Skeletal muscle satellite cell (primary cell): ENCODE data around the gene SHC2.
"Not testable (repeated sequence)": the region's sequence is repeated elsewhere in the genome, so short reads cannot be mapped to it uniquely, and the experiment has no call there.

ENCODE experiments used
- H3K27me3 ChIP-seq: 2 replicates; pipeline ENCODE4 v1.7.0; 2013; ENCODE audit warnings: low read length; ENCODE audit not compliant: control insufficient read depth, insufficient read depth
- H3K36me3 ChIP-seq: 2 replicates; pipeline ENCODE4 v1.7.0; 2013; ENCODE audit warnings: mild to moderate bottlenecking, control low read depth, low read length; ENCODE audit not compliant: insufficient read depth
- H3K4me1 ChIP-seq: 2 replicates; pipeline ENCODE4 v1.7.0; 2013; ENCODE audit warnings: low read length; ENCODE audit not compliant: control insufficient read depth, insufficient read depth
- H3K4me2 ChIP-seq: 2 replicates; pipeline ENCODE4 v1.7.0; 2013; ENCODE audit warnings: mild to moderate bottlenecking, low read length
- H3K4me3 ChIP-seq: 2 replicates; pipeline ENCODE4 v1.7.0; 2013; ENCODE audit warnings: low read length
- H3K9ac ChIP-seq: 2 replicates; pipeline ENCODE4 v1.7.0; 2013; ENCODE audit warnings: mild to moderate bottlenecking, low read depth, low read length, moderate library complexity
- H3K9me3 ChIP-seq: replicated peaks from 2 replicates; pipeline ENCODE4 v1.7.0; 2013; ENCODE audit warnings: mild to moderate bottlenecking, control low read depth, low read length

Gene SHC2

GRCh38 chr19:488505-489417 is 27.9 kb upstream of the SHC2 start:
- Histone ChIP-seq H3K4me1 (peaks cover 18% of the 10 kb centered on the region), H3K27me3 (peaks cover 11% of the 10 kb centered on the region), H3K9me3 (no peaks in the 10 kb centered on the region), H3K36me3 (no peaks in the 10 kb centered on the region), H3K4me2 (peak overlapping the region; percentile 99), H3K9ac (peak overlapping the region; percentile 100), H3K4me3 (peak overlapping the region; percentile 93)

DNA sequence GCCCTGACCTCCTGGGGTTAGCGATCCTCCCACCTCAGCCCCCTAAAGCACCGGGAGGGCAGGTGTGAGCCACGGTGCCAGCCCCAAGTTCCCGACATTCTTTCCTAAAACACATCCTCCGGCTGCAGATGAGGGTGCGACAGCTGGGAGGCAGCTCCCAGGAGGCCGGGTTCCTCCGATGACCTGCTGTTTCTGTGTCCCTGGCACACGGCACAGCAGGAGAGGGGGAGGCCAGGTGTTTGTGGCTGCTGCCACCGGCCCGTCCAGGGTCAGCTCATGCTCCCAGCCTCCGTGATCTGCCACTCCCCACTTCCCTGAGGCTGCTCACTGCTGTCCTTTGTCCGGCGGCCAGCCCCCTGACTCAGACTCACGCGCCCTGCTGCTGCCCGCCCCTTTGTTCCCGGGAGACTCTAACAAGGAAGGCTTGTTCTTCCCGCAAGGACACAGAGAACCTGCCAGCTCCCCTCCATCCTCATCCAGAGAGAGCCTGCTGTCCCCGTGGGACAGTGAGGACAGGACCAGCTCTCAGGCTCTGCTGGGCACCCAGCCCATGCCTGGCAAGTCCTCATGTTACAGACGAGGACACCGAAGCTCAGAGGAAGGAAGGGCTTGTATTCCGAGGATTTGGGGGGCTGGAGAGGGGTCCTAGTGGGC is 24.9 kb upstream of the SHC2 start:
- Histone ChIP-seq H3K4me1 (peaks cover 18% of the 10 kb centered on the region), H3K4me2 (peak overlapping the region; percentile 60), H3K9ac (peak overlapping the region; percentile 50), H3K9me3 (no peaks in the 10 kb centered on the region), H3K27me3 (peaks cover 11% of the 10 kb centered on the region), H3K36me3 (no peaks in the 10 kb centered on the region), H3K4me3 (peak overlapping the region; percentile 55)

DNA sequence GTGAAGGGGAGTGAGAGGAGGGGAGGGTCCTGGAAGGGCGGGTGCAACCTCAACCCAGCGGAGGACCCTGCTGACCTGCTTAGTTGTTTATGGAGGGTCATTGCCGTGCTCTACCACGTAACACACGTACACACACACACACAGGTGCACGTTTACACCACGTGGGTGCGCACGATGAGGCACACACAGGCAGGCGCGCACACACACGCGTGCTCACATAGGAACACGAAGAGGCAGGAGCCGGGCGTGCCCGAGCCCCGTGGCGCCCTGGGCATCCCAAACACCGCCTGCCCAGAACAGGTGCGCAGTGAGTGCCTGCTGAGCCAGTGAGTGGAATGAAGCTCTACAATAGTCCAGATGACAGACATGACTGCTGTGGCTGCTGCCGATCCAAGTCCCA is 24.2 kb upstream of the SHC2 start:
- H3K4me1 ChIP-seq: peaks cover 18% of the 10 kb centered on the region
- H3K9me3 ChIP-seq: no peaks in the 10 kb centered on the region
- peak overlapping the region; percentile 60 for H3K4me2 ChIP-seq
- peak overlapping the region; percentile 55 for H3K4me3 ChIP-seq
- H3K27me3 ChIP-seq: peaks cover 11% of the 10 kb centered on the region
- H3K36me3 ChIP-seq: no peaks in the 10 kb centered on the region
- peak overlapping the region; percentile 50 for H3K9ac ChIP-seq

DNA sequence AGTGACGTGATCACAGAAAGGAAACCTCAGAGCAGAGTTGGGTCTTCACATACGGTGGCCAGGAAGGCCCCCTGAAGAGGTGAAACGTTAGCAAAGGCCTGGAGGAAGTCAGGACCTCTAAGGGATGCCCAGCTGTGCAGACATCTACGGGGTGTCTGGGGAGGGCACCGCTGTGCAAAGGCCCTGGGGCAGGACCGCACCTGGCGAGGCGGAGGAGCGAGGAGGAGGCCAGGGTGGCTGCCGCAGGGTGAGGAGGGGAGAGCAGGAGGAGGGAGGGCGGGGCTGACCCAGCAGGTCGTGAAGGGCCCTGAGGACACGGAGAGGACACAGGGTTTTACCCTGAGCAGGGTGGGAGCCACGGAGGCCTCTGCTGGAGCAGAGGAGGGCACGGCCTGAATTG is 23.7 kb upstream of the SHC2 start:
- Histone ChIP-seq H3K4me3 (no peak overlapping the region), H3K9ac (no peak overlapping the region), H3K36me3 (no peaks in the 10 kb centered on the region), H3K9me3 (no peaks in the 10 kb centered on the region), H3K4me2 (no peak overlapping the region), H3K4me1 (peaks cover 15% of the 10 kb centered on the region), H3K27me3 (peaks cover 11% of the 10 kb centered on the region)

- Histone ChIP-seq H3K36me3 (no peaks in the 10 kb centered on the region), H3K4me1 (peaks cover 14% of the 10 kb centered on the region), H3K4me2 (no peak overlapping the region), H3K9ac (no peak overlapping the region), H3K9me3 (no peaks in the 10 kb centered on the region), H3K4me3 (no peak overlapping the region), H3K27me3 (peaks cover 11% of the 10 kb centered on the region)
Measured at GRCh38 chr19:483332-484072, 22.7 kb upstream of the SHC2 start.

GRCh38 chr19:482186-483041 is 21.6 kb upstream of the SHC2 start:
- H3K9me3 ChIP-seq: no peaks in the 10 kb centered on the region
- no peak overlapping the region for H3K4me3 ChIP-seq
- H3K4me2 ChIP-seq: no peak overlapping the region
- H3K27me3 ChIP-seq: peaks cover 11% of the 10 kb centered on the region
- H3K4me1 ChIP-seq: peaks cover 14% of the 10 kb centered on the region
- H3K36me3 ChIP-seq: no peaks in the 10 kb centered on the region
- H3K9ac ChIP-seq: no peak overlapping the region

DNA sequence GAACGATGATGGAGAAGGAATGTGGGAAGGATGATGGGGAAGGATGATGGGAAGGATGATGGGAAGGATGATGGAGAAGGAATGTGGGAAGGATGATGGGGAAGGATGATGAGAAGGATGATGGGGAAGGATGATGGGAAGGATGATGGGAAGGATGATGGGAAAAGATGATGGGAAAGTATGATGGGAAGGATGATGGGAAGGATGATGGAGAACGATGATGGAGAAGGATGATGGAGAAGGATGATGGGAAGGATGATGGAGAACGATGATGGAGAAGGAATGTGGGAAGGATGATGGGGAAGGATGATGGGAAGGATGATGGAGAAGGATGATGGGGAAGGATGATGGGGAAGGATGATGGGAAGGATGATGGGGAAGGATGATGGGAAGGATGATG is 20.3 kb upstream of the SHC2 start:
- not testable (repeated sequence) for H3K4me2 ChIP-seq, H3K27me3 ChIP-seq, H3K4me3 ChIP-seq, H3K9ac ChIP-seq, H3K36me3 ChIP-seq, H3K9me3 ChIP-seq
- peaks cover 12% of the 10 kb centered on the region for H3K4me1 ChIP-seq

GRCh38 chr19:480016-480855 is 19.4 kb upstream of the SHC2 start:
- peaks cover 4% of the 10 kb centered on the region for H3K4me1 ChIP-seq
- peak overlapping the region; percentile 61 for H3K4me3 ChIP-seq
- no peaks in the 10 kb centered on the region for H3K36me3 ChIP-seq
- H3K4me2 ChIP-seq: peak overlapping the region; percentile 71
- no peaks in the 10 kb centered on the region for H3K9me3 ChIP-seq
- H3K9ac ChIP-seq: no peak overlapping the region
- peaks cover 2% of the 10 kb centered on the region for H3K27me3 ChIP-seq

DNA sequence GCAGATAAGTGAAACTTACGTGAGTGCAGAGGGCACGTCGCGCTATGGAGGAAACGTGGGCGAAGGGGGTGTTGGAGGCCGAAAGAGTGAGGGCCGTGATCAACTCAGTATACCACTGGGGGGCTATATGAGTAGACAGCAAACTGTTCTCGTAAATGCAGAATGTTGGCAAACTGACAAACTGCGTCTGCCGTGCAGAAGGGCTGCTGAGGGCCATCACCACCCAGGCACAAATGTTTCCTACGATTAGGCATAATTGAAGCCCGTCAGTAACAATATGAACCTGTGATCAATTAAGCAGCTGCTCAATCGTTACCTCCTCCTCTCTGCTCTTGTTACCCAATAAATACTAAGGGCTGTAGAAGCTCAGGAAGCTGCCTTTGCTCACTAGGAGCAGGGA is 18.1 kb upstream of the SHC2 start:
- no peaks in the 10 kb centered on the region for H3K9me3 ChIP-seq
- no peaks in the 10 kb centered on the region for H3K27me3 ChIP-seq
- H3K4me2 ChIP-seq: no peak overlapping the region
- H3K36me3 ChIP-seq: no peaks in the 10 kb centered on the region
- no peak overlapping the region for H3K4me3 ChIP-seq
- peaks cover 3% of the 10 kb centered on the region for H3K4me1 ChIP-seq
- H3K9ac ChIP-seq: no peak overlapping the region

DNA sequence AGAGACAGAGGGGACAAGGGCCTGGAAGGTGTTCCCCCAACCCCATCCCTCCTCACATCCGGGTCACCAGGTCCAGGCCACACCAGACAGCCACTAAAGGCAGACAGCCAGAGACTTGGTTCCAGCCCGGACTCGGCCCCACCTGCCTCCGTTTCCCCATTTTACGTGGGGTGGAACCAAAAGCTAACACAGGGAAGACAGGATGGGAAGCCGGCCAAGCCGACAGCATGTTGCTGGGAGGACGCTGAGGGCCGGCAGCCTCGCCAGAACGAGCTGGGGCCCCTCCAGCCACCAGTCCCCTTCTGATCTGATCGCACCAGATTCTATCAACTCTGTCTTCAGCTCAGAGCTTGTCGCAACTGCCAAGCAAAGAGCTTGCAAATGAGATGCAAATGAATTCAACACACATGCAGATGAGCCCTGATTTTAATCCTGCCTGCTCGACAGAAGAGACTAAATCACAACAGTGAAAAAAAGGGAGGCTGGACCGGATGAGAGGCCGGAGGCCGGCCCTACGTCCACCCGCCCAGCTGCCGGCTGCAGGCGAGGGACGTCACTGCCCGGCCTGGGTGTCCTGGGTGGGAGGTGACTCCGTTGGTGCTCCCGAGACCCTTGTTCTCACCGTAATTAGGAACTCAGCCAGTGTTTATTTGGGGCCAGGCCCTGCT is 17.5 kb upstream of the SHC2 start:
- H3K36me3 ChIP-seq: no peaks in the 10 kb centered on the region
- no peaks in the 10 kb centered on the region for H3K9me3 ChIP-seq
- no peak overlapping the region for H3K4me2 ChIP-seq
- no peak overlapping the region for H3K9ac ChIP-seq
- H3K4me3 ChIP-seq: no peak overlapping the region
- no peaks in the 10 kb centered on the region for H3K27me3 ChIP-seq
- peaks cover 3% of the 10 kb centered on the region for H3K4me1 ChIP-seq
